H1 (cell line): ENCODE measurements around the gene ITPK1. TPM values are rescaled to one million over a fixed set of nuclear protein-coding genes. Genes with fewer than 3 reads are reported as not detected.

Experiments
- ATF3 ChIP-seq: IDR thresholded peaks from 2 replicates; pipeline ENCODE4 v1.6.1; 2011; ENCODE audit warnings: low read depth, mild to moderate bottlenecking, low read length; ENCODE audit not compliant: insufficient read depth
- BACH1 ChIP-seq: IDR thresholded peaks from 2 replicates; pipeline ENCODE4 v1.6.1; 2012; ENCODE audit warnings: low read length, improper control_type of control experiment
- BCL11A ChIP-seq, 2 experiments: IDR thresholded peaks; one replicate each; pipeline ENCODE4 v1.6.1; 2011; ENCODE audit warnings: low read depth in 2 of 2, low read length in 2 of 2, mild to moderate bottlenecking in 2 of 2
- CHD7 ChIP-seq: fragments of 300-600 bp; sonication (generic); IDR thresholded peaks from 2 replicates; pipeline ENCODE4 v1.7.1; 2012; ENCODE audit warnings: low read length, moderate library complexity, mild to moderate bottlenecking, inconsistent platforms; ENCODE audit not compliant: insufficient replicate concordance
- CREB1 ChIP-seq: IDR thresholded peaks from 2 replicates; pipeline ENCODE4 v1.6.1; 2012; ENCODE audit warnings: inconsistent platforms
- EP300 ChIP-seq, 2 experiments: IDR thresholded peaks; 1 replicate in 1 of 2; 2 replicates in 1 of 2; pipeline ENCODE4 v1.6.1; 2011 to 2012; ENCODE audit warnings: low read depth in 2 of 2, low read length in 2 of 2, mild to moderate bottlenecking in 2 of 2, borderline replicate concordance in 1 of 2, inconsistent platforms in 1 of 2, moderate library complexity in 1 of 2
- NRF1 ChIP-seq: IDR thresholded peaks from 2 replicates; pipeline ENCODE4 v1.6.1; 2011; ENCODE audit warnings: mild to moderate bottlenecking, low read depth, low read length, improper control_type of control experiment
- SP2 ChIP-seq: IDR thresholded peaks from 2 replicates; pipeline ENCODE4 v1.6.1; 2012; ENCODE audit warnings: mild to moderate bottlenecking, low read length, inconsistent platforms
- TEAD4 ChIP-seq: IDR thresholded peaks from 2 replicates; pipeline ENCODE4 v1.6.1; 2012; ENCODE audit warnings: low read depth, low read length, inconsistent platforms, mixed read lengths
- polyA plus RNA-seq, 7 experiments: library from polyadenylated mRNA; depleted of rRNA in 3 of 7; stranded (reverse) in 5 of 7; unstranded in 2 of 7; fragments of >200 nt in 5 of 7; fragments of 200-250 nt in 2 of 7; gene quantifications; 1 replicate in 5 of 7; 2 replicates in 1 of 7; 4 replicates in 1 of 7; pipeline versions ENCODE4 v1.2.1 to v1.2.3, GENCODE V29; 2011 to 2013; ENCODE audit warnings: missing spikeins in 2 of 7, mixed read lengths in 2 of 7
- total RNA-seq: library from RNA; stranded (reverse); fragmentation: NEBNext Ultra II Directional; extraction: Animal tissue kit (Norgen Biotek cat#: 25700); gene quantifications from 2 replicates; pipeline ENCODE4 v1.2.1, GENCODE V29; 2021

ITPK1 gene
- total and polyA plus RNA-seq, 2 of the 8 experiments (the other 6 are each of a cell fraction or from before 2014, with no cell fraction given) = 108 to 143 TPM

GRCh38 chr14:93051600-93052546, 63.9 kb downstream of the ITPK1 start (continued):
- TF ChIP-seq CHD7 (peak; percentile 45), CREB1 (no peak), ATF3 (no peak), SP2 (no peak), NRF1 (no peak), BACH1 (no peak), EP300 (IDR thresholded peaks at IDR 0.05; ENCODE audit: borderline replicate concordance in 1 of 2, low read depth in 2 of 2, low read length in 2 of 2) (peak in 1 of 2 experiments; percentile 49; a peak in 1 of 3 replicates), TEAD4 (peak; percentile 63), BCL11A (IDR thresholded peaks at IDR 0.05; ENCODE audit: low read depth in 2 of 2, low read length in 2 of 2) (peak in 1 of 2 experiments; percentile 40)
